OCI-LY7 (cell line): ENCODE measurements around the gene APOBEC4.

ENCODE experiments used
- EZH2phosphoT487 ChIP-seq: fragments of 200-600 bp; sonication (generic); IDR thresholded peaks from 2 replicates; pipeline ENCODE4 v1.6.1; 2018; ENCODE audit warnings: low read depth, borderline replicate concordance, mild to moderate bottlenecking, mixed run types, antibody characterized with exemption, low read length, moderate library complexity, mixed read lengths
- TF ChIP-seq, protein P1 (sequence below): fragments of 200-600 bp; sonication (generic); conservative IDR thresholded peaks from 2 replicates; pipeline ENCODE4 v1.5.1; 2014; ENCODE audit warnings: mild to moderate bottlenecking, antibody characterized with exemption, low read length, moderate library complexity, mixed read lengths

DNA sequence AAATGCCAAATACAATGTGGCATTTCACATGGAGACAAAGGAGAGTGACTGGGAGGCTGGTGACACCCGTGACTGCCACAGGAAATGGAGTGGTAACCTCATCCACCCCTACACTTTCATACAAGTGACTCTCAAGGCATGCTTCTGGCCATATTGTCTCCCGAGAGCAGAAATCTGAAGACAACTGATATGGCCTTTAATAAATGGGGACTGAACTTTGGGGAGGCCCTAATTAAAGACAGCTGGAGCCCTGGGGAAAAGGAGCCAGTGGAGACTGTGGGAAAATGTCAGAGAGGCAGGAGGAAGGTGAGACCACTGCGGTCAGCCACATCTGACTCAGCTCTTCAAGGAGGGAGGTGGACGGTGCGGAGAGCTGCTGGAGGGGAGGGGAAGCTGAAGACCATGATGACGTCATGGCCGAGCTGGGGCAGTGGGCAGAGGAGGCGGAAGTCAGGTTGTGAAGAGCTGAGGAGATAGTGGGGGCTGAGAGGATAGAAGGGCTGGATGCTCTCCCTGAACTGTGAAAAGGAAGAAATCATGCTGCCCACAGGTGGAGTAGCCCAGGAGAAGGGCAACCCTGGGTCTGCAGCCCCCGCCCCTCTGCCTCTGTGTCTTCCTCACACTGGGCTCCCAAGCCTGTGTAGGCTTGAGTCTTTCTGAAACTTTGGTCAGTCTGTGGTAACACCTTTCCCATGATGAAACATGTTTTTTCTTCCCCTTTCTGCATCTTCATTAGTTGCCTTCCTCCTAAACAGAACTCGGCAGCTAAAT is 48.9 kb downstream of the APOBEC4 start:
- TF ChIP-seq, protein P1, sequence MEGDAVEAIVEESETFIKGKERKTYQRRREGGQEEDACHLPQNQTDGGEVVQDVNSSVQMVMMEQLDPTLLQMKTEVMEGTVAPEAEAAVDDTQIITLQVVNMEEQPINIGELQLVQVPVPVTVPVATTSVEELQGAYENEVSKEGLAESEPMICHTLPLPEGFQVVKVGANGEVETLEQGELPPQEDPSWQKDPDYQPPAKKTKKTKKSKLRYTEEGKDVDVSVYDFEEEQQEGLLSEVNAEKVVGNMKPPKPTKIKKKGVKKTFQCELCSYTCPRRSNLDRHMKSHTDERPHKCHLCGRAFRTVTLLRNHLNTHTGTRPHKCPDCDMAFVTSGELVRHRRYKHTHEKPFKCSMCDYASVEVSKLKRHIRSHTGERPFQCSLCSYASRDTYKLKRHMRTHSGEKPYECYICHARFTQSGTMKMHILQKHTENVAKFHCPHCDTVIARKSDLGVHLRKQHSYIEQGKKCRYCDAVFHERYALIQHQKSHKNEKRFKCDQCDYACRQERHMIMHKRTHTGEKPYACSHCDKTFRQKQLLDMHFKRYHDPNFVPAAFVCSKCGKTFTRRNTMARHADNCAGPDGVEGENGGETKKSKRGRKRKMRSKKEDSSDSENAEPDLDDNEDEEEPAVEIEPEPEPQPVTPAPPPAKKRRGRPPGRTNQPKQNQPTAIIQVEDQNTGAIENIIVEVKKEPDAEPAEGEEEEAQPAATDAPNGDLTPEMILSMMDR = no peak
- no peak for TF ChIP-seq EZH2phosphoT487
